Testis (tissue), 2 donors: ENCODE measurements around the gene ATM.
"Not testable (repeated sequence)": the region's sequence is repeated elsewhere in the genome, so short reads cannot be mapped to it uniquely, and the experiment has no call there.

ENCODE experiments used
- POLR2A ChIP-seq: fragments of 450-650 bp; IDR thresholded peaks from one replicate; pipeline ENCODE4 v1.6.1; 2017; ENCODE audit warnings: antibody characterized with exemption, mild to moderate bottlenecking, moderate library complexity
- TF ChIP-seq, protein P1 (sequence below), 3 experiments: fragments of 450-650 bp in 2 of 3; fragments of 200-600 bp in 1 of 3; sonication (generic) in 1 of 3; IDR thresholded peaks; one replicate each; pipeline ENCODE4 v1.5.1; 2016 to 2019; ENCODE audit warnings: antibody characterized with exemption in 3 of 3, mild to moderate bottlenecking in 2 of 3, moderate library complexity in 1 of 3

DNA sequence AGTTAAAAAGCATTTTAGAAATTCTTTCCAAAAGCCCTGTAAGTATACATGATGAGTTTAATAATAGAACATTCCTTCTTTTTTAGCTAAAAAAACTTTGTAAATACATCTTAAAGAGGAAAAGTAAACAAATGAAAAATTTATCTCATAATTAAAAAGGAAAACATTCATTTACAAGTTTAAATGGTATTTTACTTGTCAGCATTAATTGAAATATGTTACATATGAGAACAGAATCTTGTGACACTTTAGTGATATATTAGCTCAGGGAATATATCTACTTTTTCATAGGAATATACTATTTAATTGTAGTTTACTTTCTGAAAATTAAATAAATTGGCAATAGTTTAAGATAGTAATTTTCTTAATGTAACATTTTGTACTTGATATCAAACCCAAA lies 66.2 kb downstream of the ATM start:
- TF ChIP-seq, protein P1, sequence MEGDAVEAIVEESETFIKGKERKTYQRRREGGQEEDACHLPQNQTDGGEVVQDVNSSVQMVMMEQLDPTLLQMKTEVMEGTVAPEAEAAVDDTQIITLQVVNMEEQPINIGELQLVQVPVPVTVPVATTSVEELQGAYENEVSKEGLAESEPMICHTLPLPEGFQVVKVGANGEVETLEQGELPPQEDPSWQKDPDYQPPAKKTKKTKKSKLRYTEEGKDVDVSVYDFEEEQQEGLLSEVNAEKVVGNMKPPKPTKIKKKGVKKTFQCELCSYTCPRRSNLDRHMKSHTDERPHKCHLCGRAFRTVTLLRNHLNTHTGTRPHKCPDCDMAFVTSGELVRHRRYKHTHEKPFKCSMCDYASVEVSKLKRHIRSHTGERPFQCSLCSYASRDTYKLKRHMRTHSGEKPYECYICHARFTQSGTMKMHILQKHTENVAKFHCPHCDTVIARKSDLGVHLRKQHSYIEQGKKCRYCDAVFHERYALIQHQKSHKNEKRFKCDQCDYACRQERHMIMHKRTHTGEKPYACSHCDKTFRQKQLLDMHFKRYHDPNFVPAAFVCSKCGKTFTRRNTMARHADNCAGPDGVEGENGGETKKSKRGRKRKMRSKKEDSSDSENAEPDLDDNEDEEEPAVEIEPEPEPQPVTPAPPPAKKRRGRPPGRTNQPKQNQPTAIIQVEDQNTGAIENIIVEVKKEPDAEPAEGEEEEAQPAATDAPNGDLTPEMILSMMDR (IDR thresholded peaks at IDR 0.05) = not testable (repeated sequence)
- not testable (repeated sequence) for TF ChIP-seq POLR2A
